WTC11 (cell line): ENCODE results near the gene ARID3C. TPM values are rescaled to one million over a fixed set of nuclear protein-coding genes. Genes with fewer than 3 reads are reported as not detected.

ENCODE experiments used
- ATAC-seq: fragments of 200-7000 bp; cut with Tn5 transposase; 2 replicates; pipeline ENCODE4 v1.10.0; 2021; ENCODE audit warnings: mild to moderate bottlenecking, moderate library complexity
- CTCF ChIA-PET: fragments of 300-600 bp; sonication (Branson Sonifier 250); formaldehyde crosslinking; loops from one replicate; lab custom pipeline; 2021; ENCODE audit warnings: antibody characterized with exemption; lab: Charles Lee
- POLR2A ChIA-PET: fragments of 350-600 bp; sonication (Branson Sonifier 250); formaldehyde crosslinking; loops from one replicate; lab custom pipeline; 2021; ENCODE audit warnings: antibody characterized with exemption; lab: Charles Lee
- DNase-seq: peaks from one replicate; pipeline ENCODE4 v3.0.0; 2021; ENCODE audit warnings: low spot score
- H3K27ac Mint-ChIP-seq: 2 replicates; pipeline ENCODE4 v1.8.0; 2021; ENCODE audit warnings: mixed read lengths
- H3K27me3 Mint-ChIP-seq: 2 replicates; pipeline ENCODE4 v1.8.0; 2021; ENCODE audit warnings: low read depth, mild to moderate bottlenecking, moderate library complexity, mixed read lengths
- H3K36me3 Mint-ChIP-seq: 2 replicates; pipeline ENCODE4 v1.8.0; 2021; ENCODE audit warnings: mixed read lengths
- H3K4me1 Mint-ChIP-seq: 2 replicates; pipeline ENCODE4 v1.8.0; 2022; ENCODE audit warnings: mixed read lengths
- H3K4me3 Mint-ChIP-seq: 2 replicates; pipeline ENCODE4 v1.8.0; 2021; ENCODE audit warnings: mild to moderate bottlenecking, moderate library complexity, mixed read lengths
- H3K9me3 Mint-ChIP-seq: 2 replicates; pipeline ENCODE4 v1.8.0; 2021; ENCODE audit warnings: mixed read lengths
- CBFB ChIP-seq: sonication (generic); formaldehyde crosslinking; IDR thresholded peaks from 2 replicates; pipeline ENCODE4 v1.8.1; 2022; ENCODE audit warnings: mild to moderate bottlenecking, low read depth, missing genetic modification reagents
- ELF4 ChIP-seq: sonication (generic); formaldehyde crosslinking; IDR thresholded peaks from 2 replicates; pipeline ENCODE4 v1.8.1; 2022; ENCODE audit warnings: low read depth, mild to moderate bottlenecking, moderate library complexity, missing genetic modification reagents
- IRF2 ChIP-seq: sonication (generic); formaldehyde crosslinking; IDR thresholded peaks from 2 replicates; pipeline ENCODE4 v1.8.0; 2022; ENCODE audit warnings: low read depth, missing genetic modification reagents, borderline replicate concordance
- KAT7 ChIP-seq: sonication (generic); formaldehyde crosslinking; IDR thresholded peaks from 2 replicates; pipeline ENCODE4 v1.8.1; 2023; ENCODE audit warnings: missing genetic modification reagents, mild to moderate bottlenecking, borderline replicate concordance
- PRRX2 ChIP-seq: fragments of 250-450 bp; sonication (Bioruptor Pico); IDR thresholded peaks from 2 replicates; pipeline ENCODE4 v1.8.0; 2021; ENCODE audit warnings: mild to moderate bottlenecking
- SP1 ChIP-seq: sonication (generic); formaldehyde crosslinking; conservative IDR thresholded peaks from 2 replicates; pipeline ENCODE4 v1.8.1; 2022; ENCODE audit warnings: missing genetic modification reagents
- TEAD1 ChIP-seq: sonication (generic); formaldehyde crosslinking; IDR thresholded peaks from 2 replicates; pipeline ENCODE4 v1.8.0; 2022; ENCODE audit warnings: mild to moderate bottlenecking, missing genetic modification reagents
- total RNA-seq: library from RNA; stranded (reverse); gene quantifications from 3 replicates; pipeline ENCODE4 v1.2.3, GENCODE V29; 2021
- TF ChIP-seq, protein P1 (sequence below): sonication (generic); formaldehyde crosslinking; IDR thresholded peaks from 2 replicates; pipeline ENCODE4 v1.8.0; 2022; ENCODE audit warnings: mild to moderate bottlenecking, missing genetic modification reagents
- TF ChIP-seq, protein P2 (sequence below): sonication (generic); formaldehyde crosslinking; IDR thresholded peaks from 2 replicates; pipeline ENCODE4 v1.8.1; 2023; ENCODE audit warnings: mild to moderate bottlenecking, moderate library complexity, missing genetic modification reagents
- TF ChIP-seq, protein P3 (sequence below): fragments of 200-600 bp; IDR thresholded peaks from 2 replicates; pipeline ENCODE4 v1.8.0; 2022; ENCODE audit warnings: antibody characterized with exemption
- TF ChIP-seq, protein P4 (sequence below): sonication (generic); formaldehyde crosslinking; IDR thresholded peaks from 2 replicates; pipeline ENCODE4 v1.8.1; 2023; ENCODE audit warnings: mild to moderate bottlenecking, missing genetic modification reagents, borderline replicate concordance
- TF ChIP-seq, protein P5 (sequence below): sonication (generic); formaldehyde crosslinking; IDR thresholded peaks from 2 replicates; pipeline ENCODE4 v1.8.1; 2023; ENCODE audit warnings: mild to moderate bottlenecking, missing genetic modification reagents
- TF ChIP-seq, protein P6 (sequence below): fragments of 250-450 bp; sonication (Bioruptor Pico); IDR thresholded peaks from 2 replicates; pipeline ENCODE4 v2.1.2; 2022; ENCODE audit warnings: mild to moderate bottlenecking, moderate library complexity
- TF ChIP-seq, protein P7 (sequence below): sonication (generic); formaldehyde crosslinking; IDR thresholded peaks from 2 replicates; pipeline ENCODE4 v1.8.1; 2022; ENCODE audit warnings: missing genetic modification reagents, borderline replicate concordance

ARID3C gene
- total RNA-seq, 1 experiment from 2014 or later = 0.15 TPM

DNA sequence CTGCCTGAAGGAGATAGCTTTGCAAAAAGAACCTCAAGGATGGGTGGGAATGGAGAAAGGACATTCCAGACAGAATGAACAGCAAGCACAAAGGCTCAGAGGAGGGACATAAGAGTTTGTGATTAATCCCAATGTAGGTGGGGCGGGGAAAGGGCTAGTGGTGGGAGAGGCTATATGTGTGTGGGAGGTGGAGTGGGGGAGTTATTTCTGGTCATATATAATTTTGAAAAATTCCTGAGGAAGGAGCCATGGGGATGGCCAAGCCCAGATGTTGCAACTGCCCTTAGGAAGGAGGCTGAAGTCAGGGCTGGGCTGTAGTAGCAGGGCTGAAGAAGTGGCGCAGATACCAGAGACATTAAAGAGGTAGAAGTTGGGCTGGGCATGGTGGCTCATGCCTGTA is 47.0 kb upstream of the ARID3C start (continued):
- no peak for TF ChIP-seq KAT7 (CRISPR knock-in tag)
- no peak for TF ChIP-seq TEAD1 (CRISPR knock-in tag)
- TF ChIP-seq ELF4 (CRISPR knock-in tag) = no peak
- TF ChIP-seq, protein P1, sequence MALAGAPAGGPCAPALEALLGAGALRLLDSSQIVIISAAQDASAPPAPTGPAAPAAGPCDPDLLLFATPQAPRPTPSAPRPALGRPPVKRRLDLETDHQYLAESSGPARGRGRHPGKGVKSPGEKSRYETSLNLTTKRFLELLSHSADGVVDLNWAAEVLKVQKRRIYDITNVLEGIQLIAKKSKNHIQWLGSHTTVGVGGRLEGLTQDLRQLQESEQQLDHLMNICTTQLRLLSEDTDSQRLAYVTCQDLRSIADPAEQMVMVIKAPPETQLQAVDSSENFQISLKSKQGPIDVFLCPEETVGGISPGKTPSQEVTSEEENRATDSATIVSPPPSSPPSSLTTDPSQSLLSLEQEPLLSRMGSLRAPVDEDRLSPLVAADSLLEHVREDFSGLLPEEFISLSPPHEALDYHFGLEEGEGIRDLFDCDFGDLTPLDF = no peak

DNA sequence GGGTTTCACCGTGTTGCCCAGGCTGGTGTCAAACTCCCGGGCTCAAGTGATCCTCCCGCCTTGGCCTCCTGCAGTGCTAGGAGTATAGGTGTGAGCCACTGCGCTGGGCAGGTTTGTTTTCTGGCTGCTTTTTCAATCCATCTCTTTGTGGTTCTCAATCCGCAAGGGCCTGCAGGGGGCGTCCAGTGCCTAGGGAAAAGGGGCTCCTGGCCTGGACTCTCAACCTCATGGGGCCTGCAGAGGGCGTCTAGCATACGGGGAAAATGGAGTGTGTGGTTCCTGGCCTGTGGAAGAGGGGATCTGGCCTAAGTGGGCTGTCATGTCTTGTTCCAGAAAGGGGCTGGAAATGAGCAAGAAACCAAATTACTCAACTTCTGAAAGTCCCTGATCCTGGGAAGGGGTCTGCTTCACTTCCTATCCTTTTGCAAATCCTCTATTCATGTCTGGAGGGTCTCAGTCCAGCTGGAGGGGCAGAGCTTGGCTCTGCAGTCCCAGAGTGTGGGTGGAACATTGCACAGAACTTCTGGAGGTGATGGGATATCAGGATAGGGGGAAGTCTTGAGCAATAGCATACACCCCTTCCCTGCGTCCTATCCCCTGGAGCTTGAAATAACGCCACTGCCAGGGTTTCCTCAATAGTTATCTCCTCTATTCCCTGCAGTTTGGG is 46.3 kb upstream of the ARID3C start:
- POLR2A ChIA-PET = interaction anchor here (1.0 to 1.5 kb wide), 3 partner anchors 10 to 97 kb away, joined by 3 read pairs; no protein-coding TSS in a partner anchor
- Mint-ChIP-seq H3K27me3 (peaks cover 6% of the 10 kb centered on the region; the same call in 1 of the 2 replicates), H3K4me3 (no peak overlapping the region), H3K9me3 (peaks cover 5% of the 10 kb centered on the region; the same call in 1 of the 2 replicates), H3K36me3 (peaks cover 4% of the 10 kb centered on the region), H3K4me1 (peaks cover 5% of the 10 kb centered on the region), H3K27ac (no peak overlapping the region)
- CTCF ChIA-PET = interaction anchor here (0.7 to 5.0 kb wide), 12 partner anchors 10 to 373 kb away, joined by 3 to 120 read pairs (median 4); partner anchors contain the start of genes CCL19, CCL27 and GALT
- no peak for TF ChIP-seq IRF2
- TF ChIP-seq SP1 (CRISPR knock-in tag) = peak; percentile 39; the same call in 1 of the 2 replicates
- TF ChIP-seq, protein P2, sequence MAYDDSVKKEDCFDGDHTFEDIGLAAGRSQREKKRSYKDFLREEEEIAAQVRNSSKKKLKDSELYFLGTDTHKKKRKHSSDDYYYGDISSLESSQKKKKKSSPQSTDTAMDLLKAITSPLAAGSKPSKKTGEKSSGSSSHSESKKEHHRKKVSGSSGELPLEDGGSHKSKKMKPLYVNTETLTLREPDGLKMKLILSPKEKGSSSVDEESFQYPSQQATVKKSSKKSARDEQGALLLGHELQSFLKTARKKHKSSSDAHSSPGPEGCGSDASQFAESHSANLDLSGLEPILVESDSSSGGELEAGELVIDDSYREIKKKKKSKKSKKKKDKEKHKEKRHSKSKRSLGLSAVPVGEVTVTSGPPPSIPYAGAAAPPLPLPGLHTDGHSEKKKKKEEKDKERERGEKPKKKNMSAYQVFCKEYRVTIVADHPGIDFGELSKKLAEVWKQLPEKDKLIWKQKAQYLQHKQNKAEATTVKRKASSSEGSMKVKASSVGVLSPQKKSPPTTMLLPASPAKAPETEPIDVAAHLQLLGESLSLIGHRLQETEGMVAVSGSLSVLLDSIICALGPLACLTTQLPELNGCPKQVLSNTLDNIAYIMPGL (CRISPR knock-in tag) = 0 out of 2 replicates have a peak, but pooled peaks have one; percentile 34
- TF ChIP-seq, protein P3, sequence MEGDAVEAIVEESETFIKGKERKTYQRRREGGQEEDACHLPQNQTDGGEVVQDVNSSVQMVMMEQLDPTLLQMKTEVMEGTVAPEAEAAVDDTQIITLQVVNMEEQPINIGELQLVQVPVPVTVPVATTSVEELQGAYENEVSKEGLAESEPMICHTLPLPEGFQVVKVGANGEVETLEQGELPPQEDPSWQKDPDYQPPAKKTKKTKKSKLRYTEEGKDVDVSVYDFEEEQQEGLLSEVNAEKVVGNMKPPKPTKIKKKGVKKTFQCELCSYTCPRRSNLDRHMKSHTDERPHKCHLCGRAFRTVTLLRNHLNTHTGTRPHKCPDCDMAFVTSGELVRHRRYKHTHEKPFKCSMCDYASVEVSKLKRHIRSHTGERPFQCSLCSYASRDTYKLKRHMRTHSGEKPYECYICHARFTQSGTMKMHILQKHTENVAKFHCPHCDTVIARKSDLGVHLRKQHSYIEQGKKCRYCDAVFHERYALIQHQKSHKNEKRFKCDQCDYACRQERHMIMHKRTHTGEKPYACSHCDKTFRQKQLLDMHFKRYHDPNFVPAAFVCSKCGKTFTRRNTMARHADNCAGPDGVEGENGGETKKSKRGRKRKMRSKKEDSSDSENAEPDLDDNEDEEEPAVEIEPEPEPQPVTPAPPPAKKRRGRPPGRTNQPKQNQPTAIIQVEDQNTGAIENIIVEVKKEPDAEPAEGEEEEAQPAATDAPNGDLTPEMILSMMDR = peak; percentile 52
- DNase-seq (peak; percentile 92), ATAC-seq (peak; percentile 99)

DNA sequence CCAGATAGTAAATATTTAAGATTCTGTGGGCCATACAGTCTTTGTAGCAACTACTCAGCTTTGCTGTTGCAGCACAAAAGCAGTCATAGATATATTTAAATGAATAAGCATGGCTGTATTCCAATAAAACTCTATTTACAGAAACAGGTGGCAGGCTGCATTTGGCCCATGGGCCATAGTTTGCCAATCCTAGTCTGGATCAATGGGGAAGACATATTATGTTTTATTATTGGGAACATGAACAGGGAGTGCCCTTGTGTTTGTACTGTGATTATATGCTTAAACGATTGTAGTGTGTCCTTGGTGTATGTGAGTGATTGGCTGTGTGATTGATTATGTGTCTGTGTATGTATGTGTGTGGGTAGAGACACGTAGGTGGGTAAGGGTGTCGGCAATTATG is 45.6 kb upstream of the ARID3C start:
- Mint-ChIP-seq H3K27ac (no peak overlapping the region), H3K4me3 (no peak overlapping the region)

DNA sequence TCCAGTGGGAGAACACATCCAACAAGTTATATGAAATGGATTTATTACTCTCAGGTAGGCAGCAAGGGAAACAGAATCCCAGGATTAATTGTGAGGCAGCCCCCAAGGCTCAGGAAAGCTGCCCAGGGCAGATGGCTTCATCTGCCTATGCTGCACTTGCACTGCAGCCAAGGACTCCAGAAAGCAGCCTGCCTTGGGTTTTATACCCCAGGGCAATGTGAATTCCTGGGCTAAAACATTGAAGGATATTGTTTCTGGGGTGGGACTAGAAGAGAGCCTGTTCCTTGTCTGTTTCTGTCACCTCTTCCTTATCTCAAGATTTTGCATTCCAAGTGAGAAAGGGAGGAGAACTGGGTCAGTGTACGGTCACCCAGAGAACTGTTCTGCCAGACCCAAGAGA is 42.4 kb upstream of the ARID3C start:
- Mint-ChIP-seq H3K27ac (no peak overlapping the region), H3K4me1 (peaks cover 5% of the 10 kb centered on the region), H3K4me3 (no peak overlapping the region), H3K9me3 (peaks cover 20% of the 10 kb centered on the region), H3K27me3 (peaks cover 10% of the 10 kb centered on the region), H3K36me3 (peaks cover 24% of the 10 kb centered on the region)
- POLR2A ChIA-PET = no interaction called here
- no peak for DNase-seq
- CTCF ChIA-PET = no interaction called here
- ATAC-seq = no peak
- TF ChIP-seq KAT7 (CRISPR knock-in tag) = no peak
- TF ChIP-seq, protein P4, sequence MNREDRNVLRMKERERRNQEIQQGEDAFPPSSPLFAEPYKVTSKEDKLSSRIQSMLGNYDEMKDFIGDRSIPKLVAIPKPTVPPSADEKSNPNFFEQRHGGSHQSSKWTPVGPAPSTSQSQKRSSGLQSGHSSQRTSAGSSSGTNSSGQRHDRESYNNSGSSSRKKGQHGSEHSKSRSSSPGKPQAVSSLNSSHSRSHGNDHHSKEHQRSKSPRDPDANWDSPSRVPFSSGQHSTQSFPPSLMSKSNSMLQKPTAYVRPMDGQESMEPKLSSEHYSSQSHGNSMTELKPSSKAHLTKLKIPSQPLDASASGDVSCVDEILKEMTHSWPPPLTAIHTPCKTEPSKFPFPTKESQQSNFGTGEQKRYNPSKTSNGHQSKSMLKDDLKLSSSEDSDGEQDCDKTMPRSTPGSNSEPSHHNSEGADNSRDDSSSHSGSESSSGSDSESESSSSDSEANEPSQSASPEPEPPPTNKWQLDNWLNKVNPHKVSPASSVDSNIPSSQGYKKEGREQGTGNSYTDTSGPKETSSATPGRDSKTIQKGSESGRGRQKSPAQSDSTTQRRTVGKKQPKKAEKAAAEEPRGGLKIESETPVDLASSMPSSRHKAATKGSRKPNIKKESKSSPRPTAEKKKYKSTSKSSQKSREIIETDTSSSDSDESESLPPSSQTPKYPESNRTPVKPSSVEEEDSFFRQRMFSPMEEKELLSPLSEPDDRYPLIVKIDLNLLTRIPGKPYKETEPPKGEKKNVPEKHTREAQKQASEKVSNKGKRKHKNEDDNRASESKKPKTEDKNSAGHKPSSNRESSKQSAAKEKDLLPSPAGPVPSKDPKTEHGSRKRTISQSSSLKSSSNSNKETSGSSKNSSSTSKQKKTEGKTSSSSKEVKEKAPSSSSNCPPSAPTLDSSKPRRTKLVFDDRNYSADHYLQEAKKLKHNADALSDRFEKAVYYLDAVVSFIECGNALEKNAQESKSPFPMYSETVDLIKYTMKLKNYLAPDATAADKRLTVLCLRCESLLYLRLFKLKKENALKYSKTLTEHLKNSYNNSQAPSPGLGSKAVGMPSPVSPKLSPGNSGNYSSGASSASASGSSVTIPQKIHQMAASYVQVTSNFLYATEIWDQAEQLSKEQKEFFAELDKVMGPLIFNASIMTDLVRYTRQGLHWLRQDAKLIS = no peak
- TF ChIP-seq CBFB (CRISPR knock-in tag) = no peak
- TF ChIP-seq, protein P5, sequence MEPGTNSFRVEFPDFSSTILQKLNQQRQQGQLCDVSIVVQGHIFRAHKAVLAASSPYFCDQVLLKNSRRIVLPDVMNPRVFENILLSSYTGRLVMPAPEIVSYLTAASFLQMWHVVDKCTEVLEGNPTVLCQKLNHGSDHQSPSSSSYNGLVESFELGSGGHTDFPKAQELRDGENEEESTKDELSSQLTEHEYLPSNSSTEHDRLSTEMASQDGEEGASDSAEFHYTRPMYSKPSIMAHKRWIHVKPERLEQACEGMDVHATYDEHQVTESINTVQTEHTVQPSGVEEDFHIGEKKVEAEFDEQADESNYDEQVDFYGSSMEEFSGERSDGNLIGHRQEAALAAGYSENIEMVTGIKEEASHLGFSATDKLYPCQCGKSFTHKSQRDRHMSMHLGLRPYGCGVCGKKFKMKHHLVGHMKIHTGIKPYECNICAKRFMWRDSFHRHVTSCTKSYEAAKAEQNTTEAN (CRISPR knock-in tag) = no peak
- TF ChIP-seq, protein P6, sequence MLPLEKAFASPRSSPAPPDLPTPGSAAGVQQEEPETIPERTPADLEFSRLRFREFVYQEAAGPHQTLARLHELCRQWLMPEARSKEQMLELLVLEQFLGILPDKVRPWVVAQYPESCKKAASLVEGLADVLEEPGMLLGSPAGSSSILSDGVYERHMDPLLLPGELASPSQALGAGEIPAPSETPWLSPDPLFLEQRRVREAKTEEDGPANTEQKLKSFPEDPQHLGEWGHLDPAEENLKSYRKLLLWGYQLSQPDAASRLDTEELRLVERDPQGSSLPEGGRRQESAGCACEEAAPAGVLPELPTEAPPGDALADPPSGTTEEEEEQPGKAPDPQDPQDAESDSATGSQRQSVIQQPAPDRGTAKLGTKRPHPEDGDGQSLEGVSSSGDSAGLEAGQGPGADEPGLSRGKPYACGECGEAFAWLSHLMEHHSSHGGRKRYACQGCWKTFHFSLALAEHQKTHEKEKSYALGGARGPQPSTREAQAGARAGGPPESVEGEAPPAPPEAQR = no peak

More for the DNA sequence above, 45.6 kb upstream of the ARID3C start:
- H3K9me3 Mint-ChIP-seq = peaks cover 9% of the 10 kb centered on the region
- H3K4me1 Mint-ChIP-seq = peaks cover 5% of the 10 kb centered on the region
- ATAC-seq (no peak), DNase-seq (no peak)
- H3K27me3 Mint-ChIP-seq = peaks cover 6% of the 10 kb centered on the region
- TF ChIP-seq, protein P7, sequence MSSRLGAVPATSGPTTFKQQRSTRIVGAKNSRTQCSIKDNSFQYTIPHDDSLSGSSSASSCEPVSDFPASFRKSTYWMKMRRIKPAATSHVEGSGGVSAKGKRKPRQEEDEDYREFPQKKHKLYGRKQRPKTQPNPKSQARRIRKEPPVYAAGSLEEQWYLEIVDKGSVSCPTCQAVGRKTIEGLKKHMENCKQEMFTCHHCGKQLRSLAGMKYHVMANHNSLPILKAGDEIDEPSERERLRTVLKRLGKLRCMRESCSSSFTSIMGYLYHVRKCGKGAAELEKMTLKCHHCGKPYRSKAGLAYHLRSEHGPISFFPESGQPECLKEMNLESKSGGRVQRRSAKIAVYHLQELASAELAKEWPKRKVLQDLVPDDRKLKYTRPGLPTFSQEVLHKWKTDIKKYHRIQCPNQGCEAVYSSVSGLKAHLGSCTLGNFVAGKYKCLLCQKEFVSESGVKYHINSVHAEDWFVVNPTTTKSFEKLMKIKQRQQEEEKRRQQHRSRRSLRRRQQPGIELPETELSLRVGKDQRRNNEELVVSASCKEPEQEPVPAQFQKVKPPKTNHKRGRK (CRISPR knock-in tag) = no peak
- TF ChIP-seq KAT7 (CRISPR knock-in tag) (no peak), PRRX2 (CRISPR knock-in tag) (no peak)
- CTCF ChIA-PET = interaction anchor here (1.1 to 5.0 kb wide), 6 partner anchors 9 to 40 kb away, joined by 3 to 120 read pairs (median 4); partner anchors contain the start of gene CCL19
- peaks cover 9% of the 10 kb centered on the region for H3K36me3 Mint-ChIP-seq
- POLR2A ChIA-PET = interaction anchor here (1.1 kb wide), 1 partner anchor 9 kb away, joined by 3 read pairs; no protein-coding TSS in a partner anchor
